ENCODE data around the gene PTPRO. TPM values are rescaled to one million over a fixed set of nuclear protein-coding genes. Genes with fewer than 3 reads are reported as not detected.

PTPRO gene
- total and polyA plus RNA-seq, 10 of the 15 experiments (the other 5 are each of a cell fraction or from before 2014, with no cell fraction given), result 1.2 to 5.3 (median 3.5) TPM

- Histone ChIP-seq H3K4me1 (ENCODE audit: control insufficient read depth, insufficient read depth, low read length) (no peaks in the 10 kb centered on the region; the same call in 1 of the 2 replicates), H3K4me3 (no peak overlapping the region), H3K9ac (ENCODE audit: control insufficient read depth, insufficient read depth, low read length) (no peak overlapping the region), H4K20me1 (ENCODE audit: control insufficient read depth, insufficient read depth) (no peaks in the 10 kb centered on the region), H3K27ac (ENCODE audit: control insufficient read depth, insufficient read depth) (no peak overlapping the region), H3K4me2 (ENCODE audit: control insufficient read depth, insufficient read depth) (no peak overlapping the region), H2AFZ (ENCODE audit: control insufficient read depth, low read depth, low read length) (no peak overlapping the region), H3K36me3 (ENCODE audit: control insufficient read depth in 2 of 2, insufficient read depth in 2 of 2, low read length in 1 of 2) (no peaks in the 10 kb centered on the region), H3K9me3 (replicated peaks; ENCODE audit: control insufficient read depth, insufficient read depth, low read length) (no peaks in the 10 kb centered on the region; the same call in 2 of the 3 replicates), H3K79me2 (ENCODE audit: control insufficient read depth, insufficient read depth, low read length) (no peaks in the 10 kb centered on the region), H3K27me3 (replicated peaks in 1 of 2; ENCODE audit: control insufficient read depth in 2 of 2, insufficient read depth in 2 of 2, low read length in 1 of 2) (no peaks in the 10 kb centered on the region)
- ChIA-PET SMC1A (ENCODE audit: uncharacterized antibody, unreplicated experiment) (interaction anchor here (1.4 to 13.5 kb wide), 5 partner anchors 12 to 54 kb away, joined by 4 to 853 read pairs (median 47); no protein-coding TSS in a partner anchor), POLR2A (interaction anchor here (1.4 kb wide), 1 partner anchor 34 kb away, joined by 3 read pairs; no protein-coding TSS in a partner anchor), RAD21 (ENCODE audit: unreplicated experiment) (interaction anchor here (1.0 to 11.8 kb wide), 3 partner anchors 13 to 49 kb away, joined by 3 to 609 read pairs (median 5); no protein-coding TSS in a partner anchor), CTCF (interaction anchor here (6.1 to 13.6 kb wide), 3 partner anchors 12 to 50 kb away, joined by 116 to 1078 read pairs (median 185); no protein-coding TSS in a partner anchor)
- in situ Hi-C loops (cut with MboI) (no loop called here), intact Hi-C loops (cut with micrococcal nuclease; ENCODE audit: unreplicated experiment) (no loop called here)
- DNase-seq (ENCODE audit: low read depth, low spot score), result no peak
- BruUV-seq (replicated peaks), result no TSS peak
- 85% methylated on average over 4 of the region's 4 CpGs for WGBS (ENCODE audit: insufficient coverage, insufficient replicate concordance, low lambda C conversion rate, missing lambda C conversion rate)
- FAIRE-seq, result no peak
- ATAC-seq, result no peak
- TF ChIP-seq EZH2 (IDR thresholded peaks at IDR 0.05; ENCODE audit: borderline replicate concordance, control insufficient read depth, low read depth, low read length) (no peak), SMAD5 (IDR thresholded peaks at IDR 0.05; ENCODE audit: low read depth) (no peak), TCF7 (IDR thresholded peaks at IDR 0.05; ENCODE audit: borderline replicate concordance) (no peak), RCOR1 (conservative IDR thresholded peaks at IDR 0.05; ENCODE audit: low read depth, low read length) (no peak), HDAC6 (IDR thresholded peaks at IDR 0.05; ENCODE audit: unreplicated experiment) (no peak), IKZF2 (IDR thresholded peaks at IDR 0.05) (no peak), FOS (IDR thresholded peaks at IDR 0.05; ENCODE audit: borderline replicate concordance, extremely low read depth, insufficient read length) (no peak), ZNF207 (IDR thresholded peaks at IDR 0.05; ENCODE audit: borderline replicate concordance) (no peak), CEBPZ (IDR thresholded peaks at IDR 0.05; ENCODE audit: low read depth, low read length) (no peak), FOXM1 (IDR thresholded peaks at IDR 0.05; ENCODE audit: low read depth, low read length) (no peak), CHD1 (IDR thresholded peaks at IDR 0.05; ENCODE audit: low read depth, low read length) (no peak), CHD4 (IDR thresholded peaks at IDR 0.05) (no peak), NR2C1 (IDR thresholded peaks at IDR 0.05) (no peak), ASH2L (IDR thresholded peaks at IDR 0.05; ENCODE audit: borderline replicate concordance, low read depth) (no peak)
- TF ChIP-seq, protein P1, sequence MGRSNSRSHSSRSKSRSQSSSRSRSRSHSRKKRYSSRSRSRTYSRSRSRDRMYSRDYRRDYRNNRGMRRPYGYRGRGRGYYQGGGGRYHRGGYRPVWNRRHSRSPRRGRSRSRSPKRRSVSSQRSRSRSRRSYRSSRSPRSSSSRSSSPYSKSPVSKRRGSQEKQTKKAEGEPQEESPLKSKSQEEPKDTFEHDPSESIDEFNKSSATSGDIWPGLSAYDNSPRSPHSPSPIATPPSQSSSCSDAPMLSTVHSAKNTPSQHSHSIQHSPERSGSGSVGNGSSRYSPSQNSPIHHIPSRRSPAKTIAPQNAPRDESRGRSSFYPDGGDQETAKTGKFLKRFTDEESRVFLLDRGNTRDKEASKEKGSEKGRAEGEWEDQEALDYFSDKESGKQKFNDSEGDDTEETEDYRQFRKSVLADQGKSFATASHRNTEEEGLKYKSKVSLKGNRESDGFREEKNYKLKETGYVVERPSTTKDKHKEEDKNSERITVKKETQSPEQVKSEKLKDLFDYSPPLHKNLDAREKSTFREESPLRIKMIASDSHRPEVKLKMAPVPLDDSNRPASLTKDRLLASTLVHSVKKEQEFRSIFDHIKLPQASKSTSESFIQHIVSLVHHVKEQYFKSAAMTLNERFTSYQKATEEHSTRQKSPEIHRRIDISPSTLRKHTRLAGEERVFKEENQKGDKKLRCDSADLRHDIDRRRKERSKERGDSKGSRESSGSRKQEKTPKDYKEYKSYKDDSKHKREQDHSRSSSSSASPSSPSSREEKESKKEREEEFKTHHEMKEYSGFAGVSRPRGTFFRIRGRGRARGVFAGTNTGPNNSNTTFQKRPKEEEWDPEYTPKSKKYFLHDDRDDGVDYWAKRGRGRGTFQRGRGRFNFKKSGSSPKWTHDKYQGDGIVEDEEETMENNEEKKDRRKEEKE (IDR thresholded peaks at IDR 0.05), result no peak
- TF ChIP-seq, protein P2, sequence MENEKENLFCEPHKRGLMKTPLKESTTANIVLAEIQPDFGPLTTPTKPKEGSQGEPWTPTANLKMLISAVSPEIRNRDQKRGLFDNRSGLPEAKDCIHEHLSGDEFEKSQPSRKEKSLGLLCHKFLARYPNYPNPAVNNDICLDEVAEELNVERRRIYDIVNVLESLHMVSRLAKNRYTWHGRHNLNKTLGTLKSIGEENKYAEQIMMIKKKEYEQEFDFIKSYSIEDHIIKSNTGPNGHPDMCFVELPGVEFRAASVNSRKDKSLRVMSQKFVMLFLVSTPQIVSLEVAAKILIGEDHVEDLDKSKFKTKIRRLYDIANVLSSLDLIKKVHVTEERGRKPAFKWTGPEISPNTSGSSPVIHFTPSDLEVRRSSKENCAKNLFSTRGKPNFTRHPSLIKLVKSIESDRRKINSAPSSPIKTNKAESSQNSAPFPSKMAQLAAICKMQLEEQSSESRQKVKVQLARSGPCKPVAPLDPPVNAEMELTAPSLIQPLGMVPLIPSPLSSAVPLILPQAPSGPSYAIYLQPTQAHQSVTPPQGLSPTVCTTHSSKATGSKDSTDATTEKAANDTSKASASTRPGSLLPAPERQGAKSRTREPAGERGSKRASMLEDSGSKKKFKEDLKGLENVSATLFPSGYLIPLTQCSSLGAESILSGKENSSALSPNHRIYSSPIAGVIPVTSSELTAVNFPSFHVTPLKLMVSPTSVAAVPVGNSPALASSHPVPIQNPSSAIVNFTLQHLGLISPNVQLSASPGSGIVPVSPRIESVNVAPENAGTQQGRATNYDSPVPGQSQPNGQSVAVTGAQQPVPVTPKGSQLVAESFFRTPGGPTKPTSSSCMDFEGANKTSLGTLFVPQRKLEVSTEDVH (IDR thresholded peaks at IDR 0.05; ENCODE audit: low read depth, partially characterized antibody), result no peak
Measured at GRCh38 chr12:15536446-15536845, 214.1 kb downstream of the PTPRO start.

All from GM12878 (cell line).